ENCODE measurements around the gene PWP1. TPM values are rescaled to one million over a fixed set of nuclear protein-coding genes. Genes with fewer than 3 reads are reported as not detected.

The PWP1 gene
- total RNA-seq: 50.5 and 52.9 TPM in 2 replicates

DNA sequence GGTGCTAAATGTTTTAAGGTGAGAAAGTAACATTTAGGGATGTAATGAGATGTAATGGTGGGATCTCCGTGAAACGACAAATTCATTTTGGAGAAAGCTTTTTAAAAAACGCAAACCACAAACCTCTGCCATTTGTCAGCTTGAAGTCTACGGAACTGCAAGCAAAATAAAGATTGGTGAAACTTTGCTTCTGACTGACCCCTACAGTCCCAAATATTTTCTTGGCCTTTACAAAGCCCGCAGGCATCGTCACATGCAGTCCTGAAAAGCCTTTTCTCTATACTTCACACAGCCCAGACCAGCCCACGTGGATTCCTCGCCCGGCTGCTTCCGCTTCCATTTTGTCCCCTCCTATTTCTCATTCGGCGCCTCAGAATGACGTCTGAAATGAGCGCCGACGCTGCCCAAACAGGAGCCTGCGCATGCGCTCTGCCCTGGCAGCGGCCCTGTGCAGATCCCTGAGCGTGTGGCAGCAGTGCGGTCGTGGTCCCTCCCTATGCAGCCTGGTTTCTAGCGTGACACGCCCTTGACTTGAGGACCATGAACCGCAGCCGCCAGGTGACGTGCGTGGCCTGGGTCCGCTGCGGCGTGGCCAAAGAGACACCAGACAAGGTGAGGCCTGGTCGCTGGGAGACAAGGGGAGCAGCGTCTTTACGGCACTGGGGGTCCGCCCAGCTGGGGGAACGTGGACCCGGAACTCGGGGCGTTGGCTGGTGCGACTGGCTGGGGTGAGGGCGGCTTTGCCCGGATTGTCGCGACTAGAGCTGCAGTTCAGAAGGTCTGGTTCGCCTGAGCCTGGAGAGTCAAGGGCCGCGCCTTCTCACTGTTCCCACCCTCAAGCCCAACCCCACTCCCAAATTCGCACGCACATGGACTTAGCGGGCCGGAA, at the start of gene PWP1:
Gene PWP1 (plus strand): TSS at position 440 of the 889 bp plus-strand sequence. CDS start 101 bp downstream, at position 541.
- Mint-ChIP-seq H3K27ac (peak within 1 kb of the TSS; percentile 94), H3K4me1 (ENCODE audit: low read depth) (peaks cover 21% of the 10 kb centered on the region), H3K4me3 (ENCODE audit: low read depth) (peak within 1 kb of the TSS; percentile 86), H3K27me3 (ENCODE audit: low read depth) (peaks cover under 1% of the 10 kb centered on the region), H3K36me3 (ENCODE audit: low read depth) (peaks cover 41% of the 10 kb centered on the region), H3K9me3 (no peaks in the 10 kb centered on the region)
- intact Hi-C loops (cut with micrococcal nuclease): loop anchor here (1.0 to 10.0 kb wide), 3 partner anchors 76 to 1381 kb away; partner anchors contain the start of genes PRDM4 and TCP11L2
- DNase-seq (ENCODE audit: low spot score): peak; percentile 94

DNA sequence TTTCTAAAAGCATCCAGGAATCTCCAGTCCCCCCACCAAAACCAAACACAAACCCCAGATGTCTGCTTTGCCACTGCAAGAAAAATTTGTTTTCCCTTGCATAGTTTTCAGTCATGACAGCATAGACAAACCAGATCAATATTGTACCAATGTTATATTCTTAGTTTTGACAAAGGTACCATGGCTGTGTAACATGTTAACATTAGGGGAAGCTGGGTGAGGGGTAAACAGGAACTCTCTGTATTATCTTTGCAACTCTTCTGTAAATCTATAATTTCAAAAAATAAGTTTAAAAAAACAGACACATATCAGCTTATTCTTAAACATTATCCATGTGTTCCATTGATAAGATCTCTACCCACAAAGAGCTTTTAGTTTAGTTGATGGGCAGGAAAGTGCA, 44.4 kb upstream of the PWP1 start:
- Mint-ChIP-seq H3K4me1 (ENCODE audit: low read depth) (no peaks in the 10 kb centered on the region), H3K27ac (no peak overlapping the region)

DNA sequence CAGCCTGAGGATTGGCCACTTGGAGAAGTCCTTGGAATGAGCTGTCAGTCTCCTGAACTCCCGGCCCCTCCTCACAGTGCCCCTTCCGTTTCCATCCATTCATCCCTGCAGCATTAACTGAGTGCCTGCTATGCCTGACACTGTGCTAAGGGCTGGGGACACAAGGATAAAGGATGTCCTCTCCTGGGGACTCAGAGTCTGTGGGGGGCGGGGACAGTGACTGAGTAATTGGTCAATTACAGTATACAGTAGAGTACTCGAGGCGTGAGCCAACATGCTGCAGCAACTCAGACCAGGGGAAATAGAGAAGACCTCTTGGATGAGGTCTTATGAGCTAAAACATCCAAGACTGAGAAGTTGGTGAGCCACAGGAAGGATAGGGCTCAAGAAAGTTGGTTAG, 43.4 kb upstream of the PWP1 start:
- no peaks in the 10 kb centered on the region for H3K9me3 Mint-ChIP-seq
- H3K4me1 Mint-ChIP-seq (ENCODE audit: low read depth): no peaks in the 10 kb centered on the region
- no peak overlapping the region for H3K27ac Mint-ChIP-seq
- H3K27me3 Mint-ChIP-seq (ENCODE audit: low read depth): no peaks in the 10 kb centered on the region
- DNase-seq (ENCODE audit: low spot score): no peak
- intact Hi-C loops (cut with micrococcal nuclease): no loop called here
- no peak overlapping the region for H3K4me3 Mint-ChIP-seq (ENCODE audit: low read depth)
- H3K36me3 Mint-ChIP-seq (ENCODE audit: low read depth): peaks cover 10% of the 10 kb centered on the region

More for the DNA sequence above, 44.4 kb upstream of the PWP1 start:
- DNase-seq (ENCODE audit: low spot score): no peak
- intact Hi-C loops (cut with micrococcal nuclease): no loop called here
- H3K9me3 Mint-ChIP-seq: no peaks in the 10 kb centered on the region
- H3K36me3 Mint-ChIP-seq (ENCODE audit: low read depth): peaks cover 10% of the 10 kb centered on the region
- no peaks in the 10 kb centered on the region for H3K27me3 Mint-ChIP-seq (ENCODE audit: low read depth)
- no peak overlapping the region for H3K4me3 Mint-ChIP-seq (ENCODE audit: low read depth)

DNA sequence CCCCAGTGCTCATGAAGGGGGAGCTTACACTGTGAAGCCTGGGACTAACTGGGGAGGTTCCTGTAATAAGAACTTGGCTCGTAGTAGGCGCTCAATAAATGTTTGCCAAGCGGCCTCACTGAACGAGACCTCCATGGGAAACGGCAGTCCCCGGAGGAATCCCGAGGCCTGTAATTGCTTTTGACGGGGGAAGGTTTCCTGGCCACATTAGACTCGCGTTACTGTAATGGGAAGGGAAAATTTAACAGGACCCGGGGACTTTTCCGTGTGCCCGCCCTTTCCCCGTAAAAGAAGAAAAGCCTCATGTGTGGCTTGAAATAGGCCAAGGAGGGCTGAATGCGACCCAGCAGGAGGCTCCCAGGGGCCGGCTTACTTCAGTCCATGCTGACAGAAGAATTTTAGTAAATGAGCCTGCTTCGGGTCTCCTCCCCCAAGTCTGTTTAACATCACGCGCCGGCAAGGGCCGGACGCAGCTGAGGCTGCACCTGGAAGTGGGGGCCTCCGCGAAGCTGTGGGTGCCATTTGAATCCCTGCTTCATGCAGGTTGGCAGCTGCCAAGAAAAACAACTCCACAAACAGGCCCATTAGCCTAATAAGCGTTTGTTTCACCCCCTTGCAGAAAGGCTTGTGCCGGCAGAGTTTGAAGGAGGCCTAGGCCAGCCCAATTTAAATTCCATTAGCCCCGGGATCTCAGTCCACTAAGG, 39.8 kb upstream of the PWP1 start:
- Mint-ChIP-seq H3K36me3 (ENCODE audit: low read depth) (peaks cover 8% of the 10 kb centered on the region), H3K4me1 (ENCODE audit: low read depth) (no peaks in the 10 kb centered on the region), H3K27ac (no peak overlapping the region), H3K4me3 (ENCODE audit: low read depth) (no peak overlapping the region), H3K9me3 (no peaks in the 10 kb centered on the region), H3K27me3 (ENCODE audit: low read depth) (no peaks in the 10 kb centered on the region)
- no peak for DNase-seq (ENCODE audit: low spot score)
- intact Hi-C loops (cut with micrococcal nuclease): no loop called here

DNA sequence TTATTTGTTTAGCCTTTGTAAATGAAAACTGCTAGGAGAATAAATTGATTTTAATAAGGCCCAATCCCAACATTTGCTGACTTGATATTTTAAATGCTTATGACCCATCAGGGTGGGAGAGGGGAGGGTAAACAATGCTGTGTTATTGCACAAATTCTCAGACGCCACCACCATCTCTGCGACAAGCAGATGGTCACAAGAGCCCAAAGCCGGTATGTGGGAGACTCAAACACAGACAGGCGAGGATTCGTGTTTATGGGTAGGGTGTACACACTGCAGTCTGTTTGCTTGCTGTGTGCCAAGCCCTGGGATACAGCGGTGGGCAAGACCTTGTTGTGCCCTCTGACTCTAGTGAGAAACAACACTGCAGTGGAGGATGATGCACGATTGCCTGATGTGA, 39.2 kb upstream of the PWP1 start:
- Mint-ChIP-seq H3K4me3 (ENCODE audit: low read depth) (no peak overlapping the region), H3K36me3 (ENCODE audit: low read depth) (peaks cover 6% of the 10 kb centered on the region), H3K27me3 (ENCODE audit: low read depth) (no peaks in the 10 kb centered on the region), H3K9me3 (no peaks in the 10 kb centered on the region), H3K27ac (no peak overlapping the region), H3K4me1 (ENCODE audit: low read depth) (no peaks in the 10 kb centered on the region)
- intact Hi-C loops (cut with micrococcal nuclease): no loop called here
- DNase-seq (ENCODE audit: low spot score): no peak

DNA sequence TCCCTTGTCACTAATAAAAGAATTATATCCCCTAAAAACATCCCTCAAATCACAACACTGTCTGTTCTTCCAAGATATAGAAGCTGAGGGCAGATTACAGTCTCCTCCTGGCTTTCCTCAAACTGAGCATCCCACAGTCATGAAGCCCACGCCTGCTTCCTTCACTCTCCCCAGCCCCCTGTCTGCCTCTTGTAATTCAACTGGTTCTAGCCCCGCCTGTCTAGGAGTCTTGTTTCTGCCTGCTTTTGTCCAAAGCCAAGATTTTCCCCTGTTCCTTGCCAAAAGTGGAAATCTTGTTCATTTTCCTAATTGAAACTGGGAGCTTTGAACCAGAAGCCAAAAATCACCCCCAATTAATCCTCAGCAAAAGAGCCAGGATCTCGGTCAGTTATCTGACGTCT, 35.9 kb upstream of the PWP1 start:
- H3K27me3 Mint-ChIP-seq (ENCODE audit: low read depth): no peaks in the 10 kb centered on the region
- intact Hi-C loops (cut with micrococcal nuclease): no loop called here

DNA sequence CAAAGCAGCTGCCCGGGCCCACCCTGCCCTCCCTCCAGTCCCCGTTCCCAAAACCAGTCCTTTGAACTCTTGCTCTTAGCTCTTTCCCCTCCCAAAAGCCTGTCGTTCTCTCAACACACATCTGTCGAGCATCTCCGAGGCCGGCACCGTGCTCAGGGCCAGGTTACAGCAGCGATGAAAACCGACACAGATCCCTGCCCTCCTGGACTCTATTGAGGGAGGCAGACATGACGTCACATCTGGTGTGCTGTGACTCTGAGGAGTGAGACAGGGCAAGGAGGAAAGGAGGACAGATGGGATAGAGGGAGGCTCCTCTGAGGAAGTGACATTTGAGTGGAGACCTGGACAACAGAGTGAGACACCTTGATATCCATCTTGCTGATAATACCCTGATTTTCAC, 34.6 kb upstream of the PWP1 start:
- DNase-seq (ENCODE audit: low spot score): no peak
- Mint-ChIP-seq H3K36me3 (ENCODE audit: low read depth) (peaks cover 2% of the 10 kb centered on the region), H3K27me3 (ENCODE audit: low read depth) (no peaks in the 10 kb centered on the region), H3K4me3 (ENCODE audit: low read depth) (no peak overlapping the region), H3K4me1 (ENCODE audit: low read depth) (peaks cover 3% of the 10 kb centered on the region), H3K27ac (no peak overlapping the region), H3K9me3 (no peaks in the 10 kb centered on the region)
- intact Hi-C loops (cut with micrococcal nuclease): no loop called here

More for the DNA sequence above, 35.9 kb upstream of the PWP1 start:
- Mint-ChIP-seq H3K4me1 (ENCODE audit: low read depth) (peaks cover 3% of the 10 kb centered on the region), H3K4me3 (ENCODE audit: low read depth) (no peak overlapping the region), H3K36me3 (ENCODE audit: low read depth) (no peaks in the 10 kb centered on the region), H3K9me3 (no peaks in the 10 kb centered on the region), H3K27ac (no peak overlapping the region)
- DNase-seq (ENCODE audit: low spot score): no peak

DNA sequence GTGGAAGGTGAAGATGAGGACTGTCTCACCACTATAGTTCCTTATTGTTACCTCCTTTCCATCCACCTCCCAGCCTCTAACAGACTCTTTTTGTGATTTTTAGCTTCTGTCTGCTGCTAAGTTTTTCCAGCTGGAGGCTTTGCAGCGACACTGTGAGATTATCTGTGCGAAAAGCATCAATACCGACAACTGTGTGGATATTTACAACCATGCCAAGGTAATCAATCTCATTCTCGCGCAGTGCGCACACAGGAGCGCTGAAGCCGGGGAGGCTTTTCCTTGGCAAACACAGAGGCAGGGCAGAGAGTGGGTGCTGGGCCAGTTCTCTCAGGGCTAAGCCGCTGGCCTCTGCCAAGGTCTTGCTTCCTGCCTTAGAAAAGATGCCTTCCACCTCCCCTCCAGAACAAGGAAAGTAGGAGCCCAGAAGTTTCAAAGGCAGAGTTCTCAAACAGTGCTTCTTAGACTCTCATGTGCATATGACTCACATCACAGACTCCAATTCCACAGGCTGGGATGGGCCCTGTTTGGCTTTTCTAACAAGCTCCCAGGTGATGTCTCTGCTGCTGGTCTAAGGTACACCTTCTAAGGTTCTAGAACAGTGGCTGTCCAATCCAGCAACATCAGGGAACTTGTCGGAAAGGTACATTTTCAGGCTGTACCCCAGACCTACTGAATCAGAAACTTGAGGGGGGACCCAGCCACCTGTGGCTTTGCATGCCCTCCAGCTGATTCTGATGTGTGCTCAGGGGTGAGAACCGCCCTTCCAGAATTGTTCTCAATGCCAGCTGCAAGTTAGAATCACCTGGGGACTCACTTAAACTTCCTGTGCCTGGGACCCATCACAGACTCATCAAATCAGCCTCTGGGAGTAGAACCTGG, 33.8 kb upstream of the PWP1 start:
- intact Hi-C loops (cut with micrococcal nuclease): no loop called here
- Mint-ChIP-seq H3K4me3 (ENCODE audit: low read depth) (no peak overlapping the region), H3K4me1 (ENCODE audit: low read depth) (peaks cover 3% of the 10 kb centered on the region), H3K27me3 (ENCODE audit: low read depth) (no peaks in the 10 kb centered on the region), H3K9me3 (no peaks in the 10 kb centered on the region), H3K27ac (no peak overlapping the region), H3K36me3 (ENCODE audit: low read depth) (peaks cover 2% of the 10 kb centered on the region)
- no peak for DNase-seq (ENCODE audit: low spot score)

DNA sequence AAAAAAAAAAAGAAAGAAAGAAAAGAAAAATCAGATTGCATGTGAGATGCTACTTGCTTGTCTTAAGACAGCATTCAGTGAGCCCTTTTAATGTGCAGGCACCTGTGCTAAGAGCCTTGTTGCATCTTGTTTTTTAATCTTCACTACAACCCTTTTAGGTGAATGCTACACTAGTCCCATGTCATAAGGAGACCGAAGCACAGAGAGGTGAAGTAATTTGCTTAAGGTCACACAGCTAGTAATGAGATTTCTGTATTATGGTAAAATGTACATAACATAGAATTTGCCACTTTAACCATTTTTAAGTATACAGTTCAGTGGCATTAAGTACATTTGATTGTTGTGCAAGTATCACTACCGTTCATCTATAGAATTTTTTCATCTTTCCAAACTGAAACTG, 32.1 kb upstream of the PWP1 start:
- DNase-seq (ENCODE audit: low spot score): no peak
- H3K27ac Mint-ChIP-seq: no peak overlapping the region
- intact Hi-C loops (cut with micrococcal nuclease): no loop called here
- H3K4me3 Mint-ChIP-seq (ENCODE audit: low read depth): no peak overlapping the region
- peaks cover 3% of the 10 kb centered on the region for H3K4me1 Mint-ChIP-seq (ENCODE audit: low read depth)
- no peaks in the 10 kb centered on the region for H3K27me3 Mint-ChIP-seq (ENCODE audit: low read depth)
- H3K9me3 Mint-ChIP-seq: no peaks in the 10 kb centered on the region
- H3K36me3 Mint-ChIP-seq (ENCODE audit: low read depth): peaks cover 7% of the 10 kb centered on the region

DNA sequence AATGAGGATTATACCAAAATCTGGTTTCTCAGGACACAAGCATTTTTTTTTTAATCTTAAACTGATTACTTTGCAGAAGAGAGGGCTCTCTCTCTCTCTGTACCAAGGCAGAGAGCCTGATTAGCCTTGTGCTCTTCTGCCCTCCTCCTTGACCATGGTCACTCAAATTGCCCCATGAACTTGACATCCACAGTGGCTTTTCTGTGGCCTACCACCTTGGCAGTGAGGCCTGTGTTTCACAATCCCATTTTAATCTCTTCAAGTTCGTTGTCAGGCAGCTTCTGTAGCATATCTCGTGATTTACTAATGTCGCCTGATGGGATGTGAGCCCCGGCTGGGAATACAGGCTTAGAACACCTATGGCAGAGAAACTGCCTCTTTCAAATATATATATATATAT, 30.7 kb upstream of the PWP1 start:
- H3K4me3 Mint-ChIP-seq (ENCODE audit: low read depth): no peak overlapping the region
- intact Hi-C loops (cut with micrococcal nuclease): no loop called here
- DNase-seq (ENCODE audit: low spot score): no peak
- H3K9me3 Mint-ChIP-seq: no peaks in the 10 kb centered on the region
- H3K27me3 Mint-ChIP-seq (ENCODE audit: low read depth): no peaks in the 10 kb centered on the region
- H3K27ac Mint-ChIP-seq: no peak overlapping the region
- peaks cover 7% of the 10 kb centered on the region for H3K36me3 Mint-ChIP-seq (ENCODE audit: low read depth)
- H3K4me1 Mint-ChIP-seq (ENCODE audit: low read depth): peaks cover 3% of the 10 kb centered on the region

DNA sequence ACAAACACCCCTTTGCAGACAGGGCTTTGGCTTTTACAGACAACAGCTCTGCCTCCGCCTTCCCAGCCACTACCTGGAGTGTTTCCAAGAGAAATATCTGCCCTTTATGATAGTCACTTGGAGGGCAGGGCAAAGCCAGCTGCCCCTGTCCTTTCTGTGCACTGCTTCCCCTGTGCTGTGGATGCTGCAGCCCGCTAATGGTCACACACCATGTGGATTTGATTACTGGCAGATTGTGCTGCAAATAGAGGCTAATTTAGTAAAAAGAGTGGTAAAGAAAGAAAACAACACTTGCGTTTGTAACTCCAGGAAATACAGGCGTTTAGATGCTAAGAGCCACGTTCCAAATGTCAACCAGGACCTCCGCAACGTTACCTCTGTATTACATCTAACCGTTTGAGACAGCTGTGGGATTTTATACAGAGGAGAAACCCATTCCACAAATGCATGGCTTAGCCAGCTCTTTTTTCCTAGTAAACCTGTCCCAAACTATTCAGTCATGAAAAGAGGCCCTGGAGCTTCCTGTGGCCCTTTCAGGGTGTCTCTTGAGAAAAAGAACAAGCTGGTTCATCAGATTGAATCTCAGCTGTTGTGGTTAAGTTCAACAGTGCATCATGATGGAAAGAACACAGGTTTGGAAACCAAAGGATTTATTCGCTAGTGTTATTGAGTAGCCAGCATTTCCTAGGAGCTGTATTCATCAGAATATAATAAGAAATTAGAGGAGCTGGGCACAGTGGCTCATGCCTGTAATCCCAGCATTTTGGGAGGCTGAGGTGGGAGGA, 30.1 kb upstream of the PWP1 start:
- DNase-seq (ENCODE audit: low spot score): no peak
- Mint-ChIP-seq H3K27me3 (ENCODE audit: low read depth) (no peaks in the 10 kb centered on the region), H3K4me1 (ENCODE audit: low read depth) (peaks cover 3% of the 10 kb centered on the region), H3K4me3 (ENCODE audit: low read depth) (no peak overlapping the region), H3K27ac (no peak overlapping the region), H3K9me3 (no peaks in the 10 kb centered on the region), H3K36me3 (ENCODE audit: low read depth) (peaks cover 7% of the 10 kb centered on the region)
- intact Hi-C loops (cut with micrococcal nuclease): no loop called here

DNA sequence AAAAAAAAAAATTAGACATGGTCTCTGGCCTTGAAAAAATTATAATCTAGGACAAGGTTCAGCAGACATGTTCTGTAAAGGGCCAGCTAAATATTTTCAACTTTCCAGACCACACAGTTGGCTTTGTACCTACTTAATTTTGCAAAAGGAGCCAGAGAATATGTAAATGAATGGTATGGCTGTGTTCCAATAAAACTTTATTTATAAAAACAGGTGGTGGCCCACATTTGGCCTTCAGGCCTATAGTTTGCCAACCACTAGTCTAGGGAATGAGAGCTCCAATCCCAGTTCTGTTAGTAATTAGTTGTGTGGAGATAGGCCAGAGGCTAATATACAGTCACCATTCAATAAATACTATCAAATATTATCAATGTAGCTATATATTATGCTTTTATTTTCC, 29.3 kb upstream of the PWP1 start:
- no peak for DNase-seq (ENCODE audit: low spot score)
- no peak overlapping the region for H3K4me3 Mint-ChIP-seq (ENCODE audit: low read depth)
- H3K9me3 Mint-ChIP-seq: no peaks in the 10 kb centered on the region

More for the DNA sequence above, 29.3 kb upstream of the PWP1 start:
- peaks cover 3% of the 10 kb centered on the region for H3K4me1 Mint-ChIP-seq (ENCODE audit: low read depth)
- no peak overlapping the region for H3K27ac Mint-ChIP-seq
- H3K36me3 Mint-ChIP-seq (ENCODE audit: low read depth): peaks cover 7% of the 10 kb centered on the region
- intact Hi-C loops (cut with micrococcal nuclease): no loop called here
- H3K27me3 Mint-ChIP-seq (ENCODE audit: low read depth): no peaks in the 10 kb centered on the region
